ENCODE data around the gene FAM25G.

The FAM25G gene

DNA sequence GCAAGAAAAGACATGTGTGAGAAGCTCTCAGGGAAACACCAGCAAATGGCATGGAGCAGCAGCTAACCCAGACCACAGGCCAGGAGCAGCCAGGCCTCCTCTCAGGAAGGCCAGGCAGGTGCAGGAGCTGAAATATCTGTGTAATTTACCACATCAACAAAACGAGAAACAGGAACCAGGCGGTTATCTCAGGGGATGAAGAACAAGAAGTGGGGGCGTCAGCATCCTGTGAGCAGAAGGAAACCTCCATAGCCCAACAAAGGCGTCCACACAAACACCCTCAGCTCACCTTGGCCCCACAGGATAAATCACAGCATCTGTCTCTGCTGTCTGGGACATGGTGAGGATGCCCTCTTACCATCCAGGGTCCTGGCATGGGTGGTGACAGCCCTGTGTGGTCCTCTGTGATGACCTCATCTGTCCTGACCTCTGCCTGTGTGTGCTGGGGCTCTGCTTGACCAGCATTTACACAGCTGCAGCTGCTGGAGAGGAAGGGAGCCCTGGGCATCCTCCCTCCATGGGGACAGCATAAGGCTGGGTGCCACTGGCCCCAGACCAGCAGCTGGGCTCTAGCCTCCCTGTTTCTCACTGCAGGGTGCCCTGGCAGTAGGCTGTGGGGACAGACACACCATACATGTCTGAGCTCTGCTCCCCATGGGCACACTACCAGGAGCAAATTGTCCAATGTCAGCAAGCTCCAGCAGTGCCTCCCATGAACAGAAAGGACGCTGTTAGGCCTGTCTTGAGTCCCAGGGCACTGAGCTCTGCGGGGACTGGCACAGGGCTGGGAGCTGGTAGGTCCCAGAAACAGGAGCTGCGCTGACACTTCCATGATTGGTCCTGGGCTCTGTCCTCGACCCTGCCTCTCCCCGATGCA is 42.2 kb downstream of the FAM25G start:
- DNase-seq (ENCODE audit: low spot score): no peak

- DNase-seq (ENCODE audit: low spot score): no peak
These were observed 43.8 kb downstream of the FAM25G start for GRCh38 chr10:47447705-47448104.

DNA sequence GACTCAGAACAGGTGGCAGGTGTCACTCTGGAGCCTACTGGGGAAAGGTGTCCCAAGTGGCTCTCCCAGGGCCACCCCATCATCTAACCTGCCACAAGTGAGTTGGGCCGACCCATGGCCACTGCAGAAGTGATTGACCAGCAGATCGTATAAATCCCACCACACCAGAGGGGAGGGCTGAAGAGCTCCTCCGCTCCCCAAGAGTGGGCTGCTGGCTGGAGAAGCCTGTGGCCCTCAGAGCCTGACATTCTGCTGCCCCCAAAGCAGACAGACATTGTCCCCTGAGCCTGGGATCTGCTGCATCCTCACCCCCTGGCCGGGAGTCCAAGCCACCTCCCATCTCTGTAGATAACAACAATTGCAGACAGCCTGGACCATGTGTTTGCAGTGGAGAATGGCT is 44.3 kb downstream of the FAM25G start:
- no peak for DNase-seq (ENCODE audit: low spot score)

- DNase-seq (ENCODE audit: low spot score): no peak
These were observed 45.8 kb downstream of the FAM25G start for GRCh38 chr10:47445720-47446119.

GRCh38 chr10:47444047-47444446 is 47.5 kb downstream of the FAM25G start:
- no peak for DNase-seq (ENCODE audit: low spot score)

DNA sequence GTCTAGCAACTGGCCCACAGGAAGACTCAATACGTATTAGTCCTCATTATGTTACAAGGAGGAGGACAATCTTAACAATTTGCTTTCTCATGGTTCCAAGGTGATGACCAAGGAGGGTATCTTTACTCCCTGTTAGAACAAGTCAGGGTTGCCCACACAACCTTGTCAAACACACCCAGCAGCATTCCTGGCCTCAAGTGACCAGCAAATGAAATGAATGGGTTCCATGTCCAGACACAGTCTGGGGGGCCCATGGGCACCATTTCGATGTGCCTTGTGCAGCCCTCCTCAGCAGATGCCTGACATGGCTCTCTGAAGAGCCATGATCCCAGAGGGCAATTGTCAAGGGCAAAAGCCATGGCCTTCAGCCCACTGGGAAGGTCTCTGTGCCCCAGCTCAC is 48.4 kb downstream of the FAM25G start:
- DNase-seq (ENCODE audit: low spot score): no peak

DNA sequence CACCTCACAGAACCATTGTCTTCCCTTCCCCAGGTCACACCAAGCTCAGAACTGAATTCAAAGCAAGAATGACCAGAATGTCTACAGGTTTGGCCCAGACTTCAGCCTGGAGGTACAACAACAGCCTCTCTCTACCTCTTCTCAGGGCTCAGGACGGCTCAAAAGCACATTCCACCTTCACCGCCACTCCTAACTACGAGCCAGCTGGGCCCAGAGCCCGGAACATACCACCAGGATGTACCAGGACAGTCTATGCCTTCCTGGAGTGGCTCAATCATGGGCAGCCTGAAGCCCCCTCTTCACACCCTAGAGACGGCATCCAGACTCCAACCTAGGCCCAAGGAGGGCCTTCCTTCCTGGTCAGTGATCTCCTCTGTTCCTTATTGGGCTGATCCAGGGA is 49.1 kb downstream of the FAM25G start:
- DNase-seq (ENCODE audit: low spot score): no peak

GRCh38 chr10:47441938-47442337 is 49.6 kb downstream of the FAM25G start:
- DNase-seq (ENCODE audit: low spot score): no peak

GRCh38 chr10:47440207-47440606 is 51.3 kb downstream of the FAM25G start:
- no peak for DNase-seq (ENCODE audit: low spot score)

DNA sequence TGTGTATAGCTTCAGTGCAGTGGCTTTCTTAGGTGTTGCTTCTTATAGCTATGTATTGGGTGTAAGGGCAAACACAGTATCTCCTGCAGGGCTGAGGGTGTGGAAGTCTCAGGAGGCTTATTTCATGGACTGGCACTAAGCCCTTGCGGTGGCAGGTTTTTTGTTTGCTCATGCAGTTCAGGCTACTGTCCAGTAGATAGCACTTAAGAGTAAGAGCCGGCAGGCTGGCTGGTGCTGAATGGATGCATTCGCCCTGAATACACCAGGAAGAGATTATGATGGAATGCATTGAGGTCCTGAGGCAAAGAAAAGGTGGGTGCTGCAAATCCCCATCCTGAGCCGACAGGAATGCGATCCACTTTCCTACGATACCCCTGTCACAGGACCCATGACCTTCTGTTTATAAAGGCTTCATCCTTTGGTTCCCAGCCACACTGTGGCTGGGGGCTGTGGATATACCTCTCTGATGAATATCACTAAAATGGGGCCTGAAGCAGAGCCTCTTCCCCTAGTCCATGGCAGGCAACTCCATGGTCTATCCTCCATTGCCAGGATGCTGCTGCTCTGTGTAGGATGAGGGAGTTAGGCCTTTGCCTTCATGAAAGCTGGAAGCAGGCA is 52.5 kb downstream of the FAM25G start:
- DNase-seq (ENCODE audit: low spot score): peak; percentile 66
